HepG2 (cell line): ENCODE results near the gene PCBP1. TPM values are rescaled to one million over a fixed set of nuclear protein-coding genes. Genes with fewer than 3 reads are reported as not detected.
A peak's percentile ranks its signal among the peaks of the same experiment; 100 is the strongest.

Experiments used
- AGO1 ChIP-seq: fragments of 200-400 bp; formaldehyde crosslinking; IDR thresholded peaks from 2 replicates; pipeline ENCODE4 v1.6.1; 2017; ENCODE audit warnings: mild to moderate bottlenecking, low read depth, low read length, moderate library complexity; ENCODE audit not compliant: poor library complexity, severe bottlenecking
- CEBPB ChIP-seq: IDR thresholded peaks from 2 replicates; pipeline ENCODE4 v1.6.1; 2011; ENCODE audit warnings: low read depth, low read length, improper control_type of control experiment, borderline replicate concordance
- ETV5 ChIP-seq: IDR thresholded peaks from 2 replicates; pipeline ENCODE4 v1.6.1; 2018; ENCODE audit warnings: missing biosample characterization, missing genetic modification reagents, inconsistent platforms, borderline replicate concordance
- ETV6 ChIP-seq: sonication (generic); formaldehyde crosslinking; conservative IDR thresholded peaks from 2 replicates; pipeline ENCODE4 v1.4.0; 2020; ENCODE audit warnings: missing genetic modification reagents
- NR1H2 ChIP-seq: sonication (generic); formaldehyde crosslinking; IDR thresholded peaks from 2 replicates; pipeline ENCODE4 v1.8.1; 2022; ENCODE audit warnings: low read depth, missing genetic modification reagents, borderline replicate concordance
- POLR2G ChIP-seq: fragments of 200-400 bp; formaldehyde crosslinking; IDR thresholded peaks from 2 replicates; pipeline ENCODE4 v1.6.1; 2018; ENCODE audit warnings: mild to moderate bottlenecking, low read depth, low read length, moderate library complexity
- PRMT3 ChIP-seq: sonication (generic); formaldehyde crosslinking; IDR thresholded peaks from 2 replicates; pipeline ENCODE4 v1.8.1; 2022; ENCODE audit warnings: low read depth, mild to moderate bottlenecking, moderate library complexity, missing genetic modification reagents, borderline replicate concordance
- SMARCC2 ChIP-seq: fragments of 450-650 bp; IDR thresholded peaks from 2 replicates; pipeline ENCODE4 v1.6.1; 2017; ENCODE audit warnings: antibody characterized with exemption, mild to moderate bottlenecking
- SNRNP70 ChIP-seq: fragments of 200-400 bp; formaldehyde crosslinking; IDR thresholded peaks from 2 replicates; pipeline ENCODE4 v1.6.1; 2017; ENCODE audit warnings: mild to moderate bottlenecking, low read depth, low read length, moderate library complexity
- XBP1 ChIP-seq: sonication (generic); formaldehyde crosslinking; IDR thresholded peaks from 2 replicates; pipeline ENCODE4 v1.5.0; 2020; ENCODE audit warnings: missing genetic modification reagents
- ZFYVE20 ChIP-seq: sonication (generic); formaldehyde crosslinking; IDR thresholded peaks from 2 replicates; pipeline ENCODE4 v1.8.0; 2023; ENCODE audit warnings: low read depth, mild to moderate bottlenecking, moderate library complexity, missing genetic modification reagents, borderline replicate concordance
- ZNF224 ChIP-seq: sonication (generic); formaldehyde crosslinking; IDR thresholded peaks from 2 replicates; pipeline ENCODE4 v1.5.0; 2020; ENCODE audit warnings: mild to moderate bottlenecking, missing genetic modification reagents
- ZNF556 ChIP-seq: sonication (generic); formaldehyde crosslinking; IDR thresholded peaks from 2 replicates; pipeline ENCODE4 v1.4.0; 2020; ENCODE audit warnings: mild to moderate bottlenecking, missing genetic modification reagents, borderline replicate concordance
- ZNF567 ChIP-seq: sonication (generic); formaldehyde crosslinking; IDR thresholded peaks from 2 replicates; pipeline ENCODE4 v1.8.1; 2023; ENCODE audit warnings: mild to moderate bottlenecking, missing genetic modification reagents, borderline replicate concordance
- ZNF614 ChIP-seq: IDR thresholded peaks from 2 replicates; pipeline ENCODE4 v1.6.1; 2018; ENCODE audit warnings: missing biosample characterization, missing genetic modification reagents, inconsistent platforms, borderline replicate concordance
- ZNF629 ChIP-seq: sonication (generic); formaldehyde crosslinking; conservative IDR thresholded peaks from 2 replicates; pipeline ENCODE4 v1.5.0; 2020; ENCODE audit warnings: missing genetic modification reagents
- ZNF709 ChIP-seq: sonication (generic); formaldehyde crosslinking; IDR thresholded peaks from 2 replicates; pipeline ENCODE4 v1.5.0; 2020; ENCODE audit warnings: mild to moderate bottlenecking, missing genetic modification reagents
- ZNF761 ChIP-seq: sonication (generic); formaldehyde crosslinking; conservative IDR thresholded peaks from 2 replicates; pipeline ENCODE4 v1.4.0; 2020; ENCODE audit warnings: mild to moderate bottlenecking, missing genetic modification reagents
- ZNF782 ChIP-seq: sonication (generic); formaldehyde crosslinking; IDR thresholded peaks from 2 replicates; pipeline ENCODE4 v1.4.0; 2020; ENCODE audit warnings: missing genetic modification reagents, mild to moderate bottlenecking, borderline replicate concordance
- ZNF792 ChIP-seq: IDR thresholded peaks from 2 replicates; pipeline ENCODE4 v1.6.1; 2016
- polyA plus RNA-seq, 8 experiments: library from polyadenylated mRNA; depleted of rRNA in 3 of 8; stranded (reverse) in 7 of 8; unstranded in 1 of 8; fragments of >200 nt; fragmentation: Illumina TruSeq in 4 of 8; extraction: Trizol in 4 of 8; gene quantifications; 2 replicates each; pipeline versions ENCODE4 v1.2.1 to v1.2.3, GENCODE V29; 2011 to 2016; ENCODE audit warnings: low read depth in 4 of 8, missing spikeins in 1 of 8, mixed read lengths in 1 of 8; ENCODE audit not compliant: insufficient read depth in 1 of 8
- total RNA-seq, 5 experiments: library from RNA; depleted of rRNA; stranded (reverse); fragments of >200 nt; fragmentation: Illumina TruSeq; extraction: Trizol; gene quantifications; 2 replicates each; pipeline ENCODE4 v1.2.3, GENCODE V29; 2016; ENCODE audit warnings: low read depth in 1 of 5
- TF ChIP-seq, protein P1 (sequence below): sonication (generic); formaldehyde crosslinking; IDR thresholded peaks from 2 replicates; pipeline ENCODE4 v1.4.0; 2020; ENCODE audit warnings: mild to moderate bottlenecking, missing genetic modification reagents
- TF ChIP-seq, protein P2 (sequence below): IDR thresholded peaks from 2 replicates; pipeline ENCODE4 v1.6.1; 2012; ENCODE audit warnings: inconsistent platforms
- TF ChIP-seq, protein P3 (sequence below): sonication (generic); formaldehyde crosslinking; IDR thresholded peaks from 2 replicates; pipeline ENCODE4 v1.4.0; 2020; ENCODE audit warnings: missing genetic modification reagents
- TF ChIP-seq, protein P4 (sequence below): sonication (generic); formaldehyde crosslinking; IDR thresholded peaks from 2 replicates; pipeline ENCODE4 v1.5.1; 2020; ENCODE audit warnings: missing genetic modification reagents, mild to moderate bottlenecking, borderline replicate concordance
- TF ChIP-seq, protein P5 (sequence below): sonication (generic); formaldehyde crosslinking; IDR thresholded peaks from 2 replicates; pipeline ENCODE4 v1.4.0; 2020; ENCODE audit warnings: missing genetic modification reagents, mild to moderate bottlenecking, borderline replicate concordance

PCBP1 gene
- total and polyA plus RNA-seq, 2 of the 13 experiments (the other 11 are each of a cell fraction or from before 2014, with no cell fraction given) = 32.0 to 137 TPM

DNA sequence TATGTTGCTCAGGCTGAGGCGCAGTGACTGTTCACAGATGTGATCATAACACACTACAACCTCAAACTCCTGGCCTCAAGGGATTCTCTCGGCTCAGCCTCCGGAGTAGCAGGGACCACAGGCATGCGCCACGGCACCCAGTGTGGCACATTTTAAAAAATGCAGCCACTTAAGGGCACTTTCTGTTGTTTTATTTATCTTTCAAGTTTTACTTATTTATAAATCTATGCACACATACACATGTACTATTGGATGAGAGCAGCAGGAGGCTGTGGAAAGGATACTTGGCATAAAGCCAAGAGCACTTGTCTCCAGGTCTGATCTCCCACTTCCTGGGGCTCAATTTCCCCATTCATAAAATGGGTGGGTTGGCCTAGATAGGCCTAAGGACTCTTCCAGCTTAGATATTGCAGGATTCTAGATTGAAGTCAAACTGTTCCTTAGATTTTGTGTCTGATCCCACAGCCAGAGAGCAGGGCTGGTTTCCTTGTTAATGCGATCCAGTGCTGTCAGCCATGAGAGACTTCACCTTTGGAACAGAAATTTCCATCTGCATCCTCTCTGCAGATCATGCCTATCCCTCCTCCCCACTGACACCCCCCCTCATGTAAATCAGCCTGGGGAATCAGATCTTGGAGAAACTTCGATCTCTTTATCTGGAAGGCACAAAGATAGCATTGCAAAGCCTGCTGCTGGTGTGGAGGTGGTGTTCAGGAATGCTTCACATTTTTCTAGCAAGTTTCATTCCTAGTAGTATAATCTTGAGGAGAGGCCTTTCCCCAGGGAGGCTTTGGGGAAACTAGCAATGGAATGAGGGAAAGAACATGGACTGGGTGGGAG, 24.7 kb downstream of the PCBP1 start (continued):
- TF ChIP-seq ZNF709 (CRISPR knock-in tag) = no peak
- TF ChIP-seq ZNF782 (CRISPR knock-in tag) = 0 out of 2 replicates have a peak, but pooled peaks have one; percentile 39
- TF ChIP-seq ETV6 = no peak
- TF ChIP-seq ZNF792 (CRISPR knock-in tag) = no peak
- TF ChIP-seq, protein P1, sequence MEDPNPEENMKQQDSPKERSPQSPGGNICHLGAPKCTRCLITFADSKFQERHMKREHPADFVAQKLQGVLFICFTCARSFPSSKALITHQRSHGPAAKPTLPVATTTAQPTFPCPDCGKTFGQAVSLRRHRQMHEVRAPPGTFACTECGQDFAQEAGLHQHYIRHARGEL (CRISPR knock-in tag) = no peak
- TF ChIP-seq ZFYVE20 (CRISPR knock-in tag) = no peak
- TF ChIP-seq, protein P2, sequence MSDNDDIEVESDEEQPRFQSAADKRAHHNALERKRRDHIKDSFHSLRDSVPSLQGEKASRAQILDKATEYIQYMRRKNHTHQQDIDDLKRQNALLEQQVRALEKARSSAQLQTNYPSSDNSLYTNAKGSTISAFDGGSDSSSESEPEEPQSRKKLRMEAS = 0 out of 2 replicates have a peak, but pooled peaks have one; percentile 12
- TF ChIP-seq SNRNP70 = no peak
- TF ChIP-seq CEBPB = no peak
- TF ChIP-seq XBP1 (CRISPR knock-in tag) = no peak
- no peak for TF ChIP-seq SMARCC2
- no peak for TF ChIP-seq ZNF567
- TF ChIP-seq PRMT3 (CRISPR knock-in tag) = no peak
- TF ChIP-seq ZNF614 (CRISPR knock-in tag) = peak; percentile 82; the same call in 1 of the 2 replicates
- 0 out of 2 replicates have a peak, but pooled peaks have one; percentile 34 for TF ChIP-seq POLR2G
- TF ChIP-seq ZNF629 (CRISPR knock-in tag) = peak; percentile 96
- TF ChIP-seq ZNF224 (CRISPR knock-in tag) = no peak
- peak; percentile 33; the same call in 1 of the 2 replicates for TF ChIP-seq ETV5
- TF ChIP-seq, protein P3, sequence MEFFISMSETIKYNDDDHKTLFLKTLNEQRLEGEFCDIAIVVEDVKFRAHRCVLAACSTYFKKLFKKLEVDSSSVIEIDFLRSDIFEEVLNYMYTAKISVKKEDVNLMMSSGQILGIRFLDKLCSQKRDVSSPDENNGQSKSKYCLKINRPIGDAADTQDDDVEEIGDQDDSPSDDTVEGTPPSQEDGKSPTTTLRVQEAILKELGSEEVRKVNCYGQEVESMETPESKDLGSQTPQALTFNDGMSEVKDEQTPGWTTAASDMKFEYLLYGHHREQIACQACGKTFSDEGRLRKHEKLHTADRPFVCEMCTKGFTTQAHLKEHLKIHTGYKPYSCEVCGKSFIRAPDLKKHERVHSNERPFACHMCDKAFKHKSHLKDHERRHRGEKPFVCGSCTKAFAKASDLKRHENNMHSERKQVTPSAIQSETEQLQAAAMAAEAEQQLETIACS (CRISPR knock-in tag) = no peak
- TF ChIP-seq, protein P4, sequence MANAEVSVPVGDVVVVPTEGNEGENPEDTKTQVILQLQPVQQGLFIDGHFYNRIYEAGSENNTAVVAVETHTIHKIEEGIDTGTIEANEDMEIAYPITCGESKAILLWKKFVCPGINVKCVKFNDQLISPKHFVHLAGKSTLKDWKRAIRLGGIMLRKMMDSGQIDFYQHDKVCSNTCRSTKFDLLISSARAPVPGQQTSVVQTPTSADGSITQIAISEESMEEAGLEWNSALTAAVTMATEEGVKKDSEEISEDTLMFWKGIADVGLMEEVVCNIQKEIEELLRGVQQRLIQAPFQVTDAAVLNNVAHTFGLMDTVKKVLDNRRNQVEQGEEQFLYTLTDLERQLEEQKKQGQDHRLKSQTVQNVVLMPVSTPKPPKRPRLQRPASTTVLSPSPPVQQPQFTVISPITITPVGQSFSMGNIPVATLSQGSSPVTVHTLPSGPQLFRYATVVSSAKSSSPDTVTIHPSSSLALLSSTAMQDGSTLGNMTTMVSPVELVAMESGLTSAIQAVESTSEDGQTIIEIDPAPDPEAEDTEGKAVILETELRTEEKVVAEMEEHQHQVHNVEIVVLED (CRISPR knock-in tag) = 0 out of 2 replicates have a peak, but pooled peaks have one; percentile 23
- TF ChIP-seq NR1H2 = no peak
- TF ChIP-seq AGO1 = no peak
- 0 out of 2 replicates have a peak, but pooled peaks have one; percentile 32 for TF ChIP-seq ZNF761 (CRISPR knock-in tag)
- TF ChIP-seq ZNF556 = peak; percentile 71; the same call in 1 of the 2 replicates
- TF ChIP-seq, protein P5, sequence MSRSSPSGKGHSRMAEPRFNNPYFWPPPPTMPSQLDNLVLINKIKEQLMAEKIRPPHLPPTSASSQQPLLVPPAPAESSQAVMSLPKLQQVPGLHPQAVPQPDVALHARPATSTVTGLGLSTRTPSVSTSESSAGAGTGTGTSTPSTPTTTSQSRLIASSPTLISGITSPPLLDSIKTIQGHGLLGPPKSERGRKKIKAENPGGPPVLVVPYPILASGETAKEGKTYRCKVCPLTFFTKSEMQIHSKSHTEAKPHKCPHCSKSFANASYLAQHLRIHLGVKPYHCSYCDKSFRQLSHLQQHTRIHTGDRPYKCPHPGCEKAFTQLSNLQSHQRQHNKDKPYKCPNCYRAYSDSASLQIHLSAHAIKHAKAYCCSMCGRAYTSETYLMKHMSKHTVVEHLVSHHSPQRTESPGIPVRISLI (CRISPR knock-in tag) = 0 out of 2 replicates have a peak, but pooled peaks have one; percentile 28
